Activated T-cell treated with anti-CD3 and anti-CD28 coated beads for 4 hours (primary cell): ENCODE results near the gene TEX48.
A peak's percentile ranks its signal among the peaks of the same experiment; 100 is the strongest.

Experiments used
- DNase-seq: peaks from one replicate; pipeline ENCODE4 v3.0.0-alpha.2; 2020

TEX48 gene

DNA sequence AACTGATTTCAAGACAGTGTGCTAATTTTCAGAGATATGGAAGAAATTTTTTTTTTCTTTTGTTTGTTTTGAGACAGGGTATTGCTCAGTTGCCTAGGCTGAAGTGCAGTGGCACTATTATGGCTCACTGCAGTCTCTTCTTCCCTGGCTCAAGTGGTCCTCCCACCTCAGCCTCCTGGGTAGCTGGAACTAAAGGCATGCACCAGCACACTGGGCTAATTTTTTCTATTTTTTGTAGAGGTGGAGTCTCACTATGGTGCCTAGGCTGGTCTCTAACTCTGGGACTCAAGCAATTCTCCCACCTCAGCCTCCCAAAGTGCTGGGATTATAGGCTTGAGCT, 9.9 kb upstream of the TEX48 start:
- DNase-seq, result no peak

GRCh38 chr9:114691046-114691955, 9.3 kb upstream of the TEX48 start:
- DNase-seq, result peak; percentile 50

- no peak for DNase-seq
Measured at GRCh38 chr9:114690308-114690707, 8.3 kb upstream of the TEX48 start.

DNA sequence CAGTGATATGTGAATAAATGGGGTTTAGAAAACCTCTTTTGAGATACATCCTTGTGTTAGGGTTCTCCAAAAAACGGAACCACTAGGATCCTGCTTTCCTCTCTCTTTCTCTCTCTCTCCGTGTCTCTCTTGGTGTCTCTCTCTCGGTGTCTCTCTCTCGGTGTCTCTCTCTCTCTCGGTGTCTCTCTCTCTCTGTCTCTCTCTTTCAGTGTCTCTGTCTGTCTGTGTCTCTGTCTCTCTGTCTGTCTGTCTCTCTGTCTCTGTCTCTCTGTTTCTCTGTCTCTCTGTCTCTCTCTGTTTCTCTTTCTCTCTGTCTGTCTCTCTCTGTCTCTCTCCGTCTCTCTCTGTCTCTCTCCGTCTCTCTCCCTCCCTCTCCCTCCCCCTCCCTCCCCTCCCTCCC, 7.8 kb upstream of the TEX48 start:
- no peak for DNase-seq

DNA sequence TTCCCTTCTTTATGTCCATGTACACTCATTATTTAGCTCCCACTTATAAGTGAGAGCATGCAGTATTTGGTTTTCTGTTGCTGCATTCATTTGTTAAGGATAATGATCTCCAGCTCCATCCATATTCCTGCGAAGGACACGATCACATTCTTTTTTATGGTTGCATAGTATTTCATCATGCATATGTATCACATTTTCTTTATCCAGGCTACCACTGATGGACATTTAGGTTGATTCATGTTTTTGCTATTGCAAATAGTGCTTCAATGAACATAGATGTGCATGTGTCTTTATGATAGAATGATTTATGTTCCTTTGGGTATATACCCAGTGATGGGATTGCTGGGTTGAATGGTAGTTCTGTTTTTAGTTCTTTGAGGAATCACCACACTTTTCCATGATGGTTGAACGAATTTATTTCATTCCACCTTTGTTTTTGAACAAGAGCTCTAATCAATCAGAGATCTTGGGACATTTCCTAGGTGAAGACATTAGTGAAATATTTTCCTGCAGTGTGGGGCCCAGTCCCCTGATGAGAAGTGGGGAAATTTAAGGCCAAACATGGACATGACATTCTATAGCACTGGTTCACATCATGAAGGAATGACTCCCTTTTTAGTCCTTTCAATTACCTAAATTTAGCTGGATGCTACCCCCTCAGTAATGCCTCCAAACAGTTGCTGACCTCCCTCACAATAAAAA, 7.1 kb upstream of the TEX48 start:
- DNase-seq, result no peak

DNA sequence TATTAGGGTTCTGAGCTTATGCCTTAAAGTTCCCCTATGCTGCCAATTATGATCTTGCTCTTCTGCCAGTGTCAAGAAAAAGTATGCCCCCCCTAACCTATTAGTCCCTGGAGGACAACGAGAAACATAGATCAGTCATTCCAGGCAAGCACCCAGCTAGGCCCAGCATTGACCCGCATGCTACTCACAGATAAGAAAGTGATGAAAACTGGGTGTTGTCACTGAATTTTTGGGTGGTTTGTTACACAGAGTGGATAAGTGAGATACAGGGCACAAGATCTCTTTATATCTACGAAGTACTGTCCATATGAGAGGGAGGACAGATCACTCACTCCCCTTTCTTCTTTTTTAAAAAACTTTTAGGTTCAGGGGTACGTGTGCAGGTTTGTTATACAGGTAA, 6.4 kb upstream of the TEX48 start:
- no peak for DNase-seq

DNA sequence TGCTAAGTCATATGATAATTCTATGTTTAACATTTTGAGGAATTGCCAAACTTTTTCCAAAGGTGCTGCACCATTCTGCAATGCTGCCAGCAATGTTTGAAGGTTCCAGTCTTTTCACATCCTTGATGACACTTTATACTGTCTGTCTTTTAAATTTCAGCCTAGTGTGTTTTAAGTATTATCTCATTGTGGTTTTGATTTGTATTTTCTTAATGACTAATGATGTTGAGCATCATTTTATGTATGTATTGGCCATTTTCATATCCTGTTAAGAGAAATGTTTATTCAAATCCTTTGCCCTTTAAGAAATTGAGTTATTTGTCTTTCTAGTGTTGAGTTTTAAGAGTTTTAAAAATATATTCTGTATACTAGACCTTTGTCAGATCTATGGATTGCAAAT, 5.0 kb upstream of the TEX48 start:
- no peak for DNase-seq

DNA sequence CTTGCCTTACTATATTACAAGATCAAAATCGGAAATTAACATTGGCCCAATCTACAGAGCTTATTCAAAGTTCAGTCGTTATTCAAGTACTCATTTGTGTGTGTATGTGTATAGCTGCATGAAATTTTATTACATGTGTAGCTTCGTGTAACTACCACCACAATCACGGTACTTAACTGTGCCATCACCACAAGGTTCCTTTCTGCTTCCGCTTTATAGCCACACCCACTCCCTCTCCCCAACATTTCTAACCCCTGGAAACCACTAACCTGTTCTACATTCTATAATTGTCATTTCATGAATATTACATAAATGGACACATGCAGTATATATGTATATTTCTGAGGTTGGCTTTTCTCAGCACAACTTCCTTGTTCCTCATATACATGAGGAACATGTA, 4.0 kb upstream of the TEX48 start:
- DNase-seq, result no peak

- no peak for DNase-seq
Measured at GRCh38 chr9:114684036-114684435, 2.0 kb upstream of the TEX48 start.

DNA sequence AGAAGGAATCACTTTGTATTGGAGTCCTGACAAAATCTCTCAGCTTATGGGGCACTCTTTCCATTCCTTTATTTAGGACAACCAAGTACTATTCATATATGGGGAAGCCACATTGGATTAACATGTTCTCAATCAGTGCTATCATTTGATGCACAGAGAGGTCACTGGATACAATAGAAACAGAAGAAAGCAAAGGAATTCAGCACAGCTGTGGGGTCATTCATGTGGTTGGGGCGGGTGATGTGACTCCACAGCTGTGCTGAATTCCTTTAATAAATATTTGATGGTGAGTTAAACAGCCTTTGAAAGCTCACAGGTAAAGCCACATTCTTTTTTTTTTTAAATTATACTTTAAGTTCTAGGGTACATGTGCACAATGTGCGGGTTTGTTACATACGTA, 854 bp upstream of the TEX48 start:
- DNase-seq, result no peak

DNA sequence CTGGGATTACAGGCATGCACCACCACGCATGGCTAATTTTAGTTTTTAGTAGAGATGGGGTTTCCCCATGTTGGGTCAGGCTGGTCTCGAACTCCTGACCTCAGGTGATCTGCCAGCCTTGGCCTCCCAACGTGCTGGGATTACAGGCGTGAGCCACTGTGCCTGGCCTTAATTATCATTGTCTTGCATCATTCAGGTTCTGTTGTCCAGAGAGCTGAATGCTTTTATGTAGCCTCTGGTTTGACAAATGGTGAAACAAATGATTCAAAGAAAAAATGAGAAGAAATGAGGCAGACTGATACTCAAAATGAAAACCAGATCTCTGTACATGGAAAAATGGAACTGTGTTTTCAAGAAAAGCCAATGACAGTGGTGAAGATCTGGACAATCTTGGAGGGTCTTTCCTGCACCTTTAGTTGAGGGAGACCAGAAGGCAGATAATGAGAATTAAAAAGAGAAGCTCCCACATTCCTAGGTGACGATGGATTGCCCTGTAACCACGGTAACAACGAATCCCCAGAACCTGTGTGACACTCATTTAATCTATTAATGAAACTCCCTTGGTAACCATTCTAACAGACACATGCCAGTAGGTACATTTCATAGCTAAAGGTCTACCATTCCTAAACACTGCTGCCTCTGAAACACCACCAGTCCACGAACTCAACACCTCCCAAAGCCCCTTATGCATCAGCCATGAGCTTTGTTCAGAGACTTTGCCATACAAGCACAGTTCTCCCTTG, 1.6 kb downstream of the TEX48 start:
- no peak for DNase-seq

- DNase-seq, result no peak
Measured at GRCh38 chr9:114678795-114679194, 3.2 kb downstream of the TEX48 start.

- DNase-seq, result no peak
Measured at GRCh38 chr9:114678130-114678529, 3.9 kb downstream of the TEX48 start.

- DNase-seq, result no peak
Measured at GRCh38 chr9:114677418-114677817, 4.6 kb downstream of the TEX48 start.

DNA sequence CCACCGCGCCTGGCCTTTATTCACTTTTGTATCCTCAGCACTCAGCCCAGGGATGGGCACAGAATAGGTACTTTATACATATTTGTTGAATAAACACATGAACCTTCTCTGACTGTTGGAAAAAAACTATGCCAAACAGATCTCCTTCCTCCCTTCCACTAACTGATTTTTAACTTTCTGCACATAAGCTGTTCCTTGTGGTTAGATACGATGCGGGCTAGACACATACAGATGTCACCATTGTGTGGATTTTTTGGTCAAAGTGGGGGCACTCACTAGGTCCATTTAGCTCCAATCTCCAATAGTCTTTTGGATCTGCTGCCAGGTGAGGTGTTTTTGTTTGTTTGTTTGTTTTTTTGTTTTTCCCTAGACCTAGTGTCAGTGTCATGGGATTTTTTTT, 5.1 kb downstream of the TEX48 start:
- DNase-seq, result no peak

- DNase-seq, result no peak
Measured at GRCh38 chr9:114674798-114675540, 7.0 kb downstream of the TEX48 start.

DNA sequence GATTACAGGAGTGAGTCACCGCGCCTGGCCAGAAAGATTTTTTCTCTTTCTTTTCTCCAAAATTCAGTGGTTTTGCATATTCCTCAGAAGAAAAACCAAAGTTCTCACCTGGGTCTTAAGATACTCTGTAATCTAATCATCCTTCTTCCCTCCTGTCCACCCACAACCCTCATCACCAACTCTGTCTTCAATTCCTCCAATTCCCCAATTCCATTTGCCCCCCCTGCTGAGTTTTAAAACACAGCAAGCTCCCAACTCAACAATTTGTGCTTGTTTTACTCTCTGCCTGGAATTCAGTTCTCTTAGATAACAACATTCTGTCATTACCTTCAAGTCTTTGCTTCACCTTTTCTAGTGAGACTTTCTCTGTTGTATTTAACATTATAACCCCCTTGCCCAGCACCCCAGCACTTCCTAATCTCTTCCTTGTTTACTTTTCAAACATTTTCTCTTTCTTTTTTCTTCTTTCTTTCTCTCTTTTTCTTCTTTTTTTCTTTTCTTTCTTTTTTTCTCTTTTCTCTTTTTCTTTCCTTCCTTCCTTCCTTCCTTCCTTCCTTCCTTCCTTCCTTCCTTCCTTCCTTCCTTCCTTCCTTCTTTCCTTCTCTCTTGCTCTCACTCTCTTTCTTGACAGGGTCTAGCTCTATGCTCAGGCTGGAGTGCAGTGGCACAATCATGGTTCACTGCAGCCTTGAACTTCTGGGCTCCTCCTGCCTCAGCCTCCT, 7.8 kb downstream of the TEX48 start:
- no peak for DNase-seq

GRCh38 chr9:114671605-114672004, 10.4 kb downstream of the TEX48 start:
- no peak for DNase-seq

- no peak for DNase-seq
Measured at GRCh38 chr9:114669961-114670360, 12.0 kb downstream of the TEX48 start.

- DNase-seq, result no peak
Measured at GRCh38 chr9:114668146-114668545, 13.8 kb downstream of the TEX48 start.

DNA sequence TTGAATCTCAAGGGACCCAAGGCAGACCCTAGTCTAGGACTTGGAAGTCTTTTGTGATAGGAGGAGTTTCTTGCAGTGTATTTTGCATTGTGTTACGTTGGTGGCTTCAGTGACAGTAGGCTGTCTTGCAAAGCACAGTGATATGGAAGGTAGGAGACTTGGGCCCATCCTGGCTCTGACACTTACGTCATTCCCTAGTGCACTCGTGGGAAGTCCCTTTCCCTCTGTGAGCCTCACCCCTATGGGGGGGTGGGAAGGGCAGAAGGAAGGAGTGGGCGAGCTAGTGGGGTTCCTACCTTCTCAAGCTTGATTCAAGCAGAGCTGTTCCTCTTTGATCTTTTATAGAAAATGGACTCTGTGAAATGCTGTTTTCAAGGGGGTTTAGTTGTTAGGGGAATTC, 15.1 kb downstream of the TEX48 start:
- no peak for DNase-seq

GRCh38 chr9:114666401-114666800, 15.6 kb downstream of the TEX48 start:
- no peak for DNase-seq
